Measurements from ENCODE around the gene CDC25C. TPM values are rescaled to one million over a fixed set of nuclear protein-coding genes. Genes with fewer than 3 reads are reported as not detected.

The CDC25C gene
- total RNA-seq, 2 experiments from 2014 or later, result 12.2 to 14.6 TPM

DNA sequence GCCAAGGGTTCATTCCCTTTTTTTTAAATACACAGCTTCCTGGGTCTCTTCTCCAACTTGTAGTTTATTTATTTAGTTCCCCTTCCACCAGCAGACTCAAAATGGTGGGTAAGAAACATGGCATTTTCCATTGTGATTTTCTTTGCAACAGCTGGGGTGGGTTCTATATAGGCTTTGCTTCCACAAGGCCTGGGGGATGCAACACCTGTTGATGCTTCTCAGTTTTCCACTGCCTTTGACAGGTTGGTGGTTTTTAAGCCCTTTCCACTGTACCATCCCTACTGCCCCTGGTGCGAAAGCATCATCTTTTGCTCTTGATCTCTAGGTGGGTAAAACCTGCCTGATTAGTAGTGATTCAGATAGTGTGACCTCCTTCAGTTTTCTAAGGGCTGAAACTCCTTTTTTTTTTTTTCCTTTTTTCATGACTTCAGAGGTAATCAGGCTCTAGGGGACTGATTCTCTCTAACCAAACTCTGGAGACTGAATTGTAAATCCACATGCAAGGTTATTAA, 29.4 kb upstream of the CDC25C start:
- Mint-ChIP-seq H3K27ac (peak overlapping the region; percentile 34), H3K4me3 (no peak overlapping the region), H3K36me3 (ENCODE audit: low read depth) (peaks cover 2% of the 10 kb centered on the region), H3K9me3 (no peaks in the 10 kb centered on the region), H3K27me3 (no peaks in the 10 kb centered on the region), H3K4me1 (ENCODE audit: low read depth) (peaks cover 30% of the 10 kb centered on the region)
- TF ChIP-seq, protein P1, sequence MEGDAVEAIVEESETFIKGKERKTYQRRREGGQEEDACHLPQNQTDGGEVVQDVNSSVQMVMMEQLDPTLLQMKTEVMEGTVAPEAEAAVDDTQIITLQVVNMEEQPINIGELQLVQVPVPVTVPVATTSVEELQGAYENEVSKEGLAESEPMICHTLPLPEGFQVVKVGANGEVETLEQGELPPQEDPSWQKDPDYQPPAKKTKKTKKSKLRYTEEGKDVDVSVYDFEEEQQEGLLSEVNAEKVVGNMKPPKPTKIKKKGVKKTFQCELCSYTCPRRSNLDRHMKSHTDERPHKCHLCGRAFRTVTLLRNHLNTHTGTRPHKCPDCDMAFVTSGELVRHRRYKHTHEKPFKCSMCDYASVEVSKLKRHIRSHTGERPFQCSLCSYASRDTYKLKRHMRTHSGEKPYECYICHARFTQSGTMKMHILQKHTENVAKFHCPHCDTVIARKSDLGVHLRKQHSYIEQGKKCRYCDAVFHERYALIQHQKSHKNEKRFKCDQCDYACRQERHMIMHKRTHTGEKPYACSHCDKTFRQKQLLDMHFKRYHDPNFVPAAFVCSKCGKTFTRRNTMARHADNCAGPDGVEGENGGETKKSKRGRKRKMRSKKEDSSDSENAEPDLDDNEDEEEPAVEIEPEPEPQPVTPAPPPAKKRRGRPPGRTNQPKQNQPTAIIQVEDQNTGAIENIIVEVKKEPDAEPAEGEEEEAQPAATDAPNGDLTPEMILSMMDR (IDR thresholded peaks at IDR 0.05), result no peak
- ATAC-seq (peak; percentile 67), DNase-seq (no peak)
- intact Hi-C loops (cut with micrococcal nuclease), result no loop called here
- ChIA-PET POLR2A (interaction anchor here (0.9 kb wide), 1 partner anchor 23 kb away, joined by 3 read pairs; the partner anchor contains the start of gene FAM53C), CTCF (interaction anchor here (0.8 to 2.0 kb wide), 2 partner anchors 7 to 9 kb away, joined by 3 to 9 read pairs; partner anchors contain the start of gene KDM3B)

DNA sequence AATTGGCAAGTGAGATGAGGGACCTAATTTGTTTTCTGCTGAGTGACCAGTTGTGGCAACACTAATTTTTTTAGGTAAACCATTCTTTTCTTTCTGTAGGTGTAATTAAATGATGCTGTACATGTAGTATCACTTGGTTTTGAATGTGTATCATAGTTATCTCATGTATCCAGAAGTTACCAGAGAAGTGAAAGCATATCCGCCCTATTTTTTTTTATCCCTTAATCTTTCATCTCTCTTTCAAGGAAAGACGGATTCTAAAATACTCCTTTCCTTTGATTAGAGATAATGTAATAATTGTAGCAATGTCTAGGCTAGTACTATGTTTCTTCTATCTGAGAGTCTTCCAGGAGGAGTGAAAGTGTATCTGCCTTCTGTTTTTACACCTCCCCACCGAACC, 28.0 kb upstream of the CDC25C start:
- TF ChIP-seq, protein P1 (IDR thresholded peaks at IDR 0.05), result no peak
- peaks cover 2% of the 10 kb centered on the region for H3K36me3 Mint-ChIP-seq (ENCODE audit: low read depth)
- no peak overlapping the region for H3K27ac Mint-ChIP-seq
- POLR2A ChIA-PET, result interaction anchor here (0.7 kb wide), 1 partner anchor 181 kb away, joined by 3 read pairs; the partner anchor contains the start of gene KIF20A
- no peak for DNase-seq
- H3K9me3 Mint-ChIP-seq, result no peaks in the 10 kb centered on the region
- ATAC-seq, result no peak
- CTCF ChIA-PET, result no interaction called here
- H3K4me1 Mint-ChIP-seq (ENCODE audit: low read depth), result peaks cover 38% of the 10 kb centered on the region
- intact Hi-C loops (cut with micrococcal nuclease), result no loop called here
- H3K27me3 Mint-ChIP-seq, result no peaks in the 10 kb centered on the region
- H3K4me3 Mint-ChIP-seq, result no peak overlapping the region

DNA sequence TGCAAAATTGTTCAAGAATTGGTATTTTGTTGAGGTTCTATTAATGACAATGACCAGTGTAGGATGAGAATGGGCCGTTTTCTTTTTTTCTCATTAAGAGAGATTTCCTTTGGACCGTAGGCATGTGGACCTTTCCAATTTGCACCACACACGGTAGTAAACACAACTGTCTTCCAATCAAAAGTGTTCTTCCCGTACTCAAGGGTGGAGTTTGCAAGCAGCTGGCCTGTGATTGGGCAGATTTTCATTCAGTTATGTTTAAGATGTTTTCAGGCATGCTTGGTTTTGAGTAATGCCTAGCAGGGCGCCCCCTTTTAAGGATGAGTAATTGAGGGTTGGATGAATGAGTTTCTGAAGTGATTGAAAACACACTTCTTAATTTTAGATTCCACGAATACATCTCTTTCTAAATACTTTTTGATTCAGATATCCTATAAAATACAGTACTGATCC, 23.3 kb upstream of the CDC25C start:
- CTCF ChIA-PET, result interaction anchor here (1.2 to 7.4 kb wide), 8 partner anchors 15 to 176 kb away, joined by 3 to 322 read pairs (median 24); partner anchors contain the start of genes BRD8, CDC25C, FAM53C and KIF20A

DNA sequence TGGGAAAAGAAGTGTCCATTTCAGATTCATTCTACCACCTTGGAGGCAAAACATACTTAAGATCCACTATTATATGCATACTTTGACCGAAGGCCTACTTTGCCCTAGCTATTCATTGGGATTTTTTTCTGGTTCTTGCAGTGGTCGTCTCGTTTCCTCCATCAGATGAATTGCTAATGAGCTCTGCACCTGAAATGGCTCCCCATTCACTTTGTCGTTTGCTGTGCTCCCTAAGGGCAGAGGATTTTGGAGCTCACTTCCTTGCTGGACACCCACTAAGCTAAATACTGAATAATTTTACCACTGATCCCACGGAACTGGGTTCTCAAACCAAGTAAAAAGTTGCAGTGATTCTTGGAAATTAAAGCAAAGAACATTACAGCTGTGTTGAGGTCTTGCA, 22.8 kb upstream of the CDC25C start:
- DNase-seq (no peak), ATAC-seq (no peak)
- peaks cover 9% of the 10 kb centered on the region for H3K36me3 Mint-ChIP-seq (ENCODE audit: low read depth)
- peak overlapping the region; percentile 92 for H3K4me3 Mint-ChIP-seq
- H3K4me1 Mint-ChIP-seq (ENCODE audit: low read depth), result peaks cover 45% of the 10 kb centered on the region
- intact Hi-C loops (cut with micrococcal nuclease), result no loop called here
- H3K9me3 Mint-ChIP-seq, result peaks cover 7% of the 10 kb centered on the region
- ChIA-PET POLR2A (interaction anchor here (0.6 to 11.4 kb wide), 6 partner anchors 15 to 110 kb away, joined by 3 to 156 read pairs (median 4); partner anchors contain the start of genes CDC25C, EGR1 and FAM53C), CTCF (interaction anchor here (1.2 to 7.4 kb wide), 9 partner anchors 15 to 176 kb away, joined by 4 to 322 read pairs (median 35); partner anchors contain the start of genes BRD8, CDC23, CDC25C and EGR1)
- H3K27ac Mint-ChIP-seq, result peak overlapping the region; percentile 91
- H3K27me3 Mint-ChIP-seq, result no peaks in the 10 kb centered on the region
- TF ChIP-seq, protein P1 (IDR thresholded peaks at IDR 0.05), result no peak

More for the DNA sequence above, 23.3 kb upstream of the CDC25C start:
- Mint-ChIP-seq H3K9me3 (peaks cover 7% of the 10 kb centered on the region), H3K4me3 (peak overlapping the region; percentile 92), H3K4me1 (ENCODE audit: low read depth) (peaks cover 49% of the 10 kb centered on the region), H3K27ac (peak overlapping the region; percentile 91), H3K36me3 (ENCODE audit: low read depth) (peaks cover 9% of the 10 kb centered on the region), H3K27me3 (no peaks in the 10 kb centered on the region)
- ATAC-seq (peak; percentile 57), DNase-seq (peak; percentile 82)
- POLR2A ChIA-PET, result interaction anchor here (0.9 to 11.4 kb wide), 5 partner anchors 16 to 176 kb away, joined by 4 to 156 read pairs (median 4); partner anchors contain the start of genes BRD8, CDC25C, EGR1 and FAM53C
- TF ChIP-seq, protein P1 (IDR thresholded peaks at IDR 0.05), result no peak
- intact Hi-C loops (cut with micrococcal nuclease), result no loop called here
